Left hindlimb (tissue), 1 donor: ENCODE measurements around the gene ITCH.
"Not testable (repeated sequence)": the region's sequence is repeated elsewhere in the genome, so short reads cannot be mapped to it uniquely, and the experiment has no call there.

Experiments used
- DNase-seq: peaks from one replicate; pipeline ENCODE4 v3.0.0-alpha.2; 2018

Gene ITCH

DNA sequence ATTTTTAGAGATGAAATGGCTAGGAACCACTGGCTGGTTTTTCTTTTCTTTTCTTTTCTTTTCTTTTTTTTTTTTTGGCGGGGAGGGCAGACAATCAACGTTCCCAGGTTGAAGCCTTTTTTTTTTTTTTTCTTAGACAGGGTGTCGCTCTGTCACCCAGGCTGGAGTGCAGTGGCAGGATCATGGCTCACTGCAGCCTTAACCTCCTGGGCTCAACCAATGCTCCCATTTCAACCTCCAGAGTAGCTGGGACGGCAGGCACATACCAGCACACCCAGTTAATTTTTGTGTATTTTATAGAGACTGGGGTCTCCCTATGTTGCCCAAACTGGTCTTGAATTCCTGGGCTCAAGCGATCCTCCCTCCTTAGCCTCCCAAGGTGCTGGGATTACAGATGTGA is 18.8 kb upstream of the ITCH start:
- DNase-seq = no peak

DNA sequence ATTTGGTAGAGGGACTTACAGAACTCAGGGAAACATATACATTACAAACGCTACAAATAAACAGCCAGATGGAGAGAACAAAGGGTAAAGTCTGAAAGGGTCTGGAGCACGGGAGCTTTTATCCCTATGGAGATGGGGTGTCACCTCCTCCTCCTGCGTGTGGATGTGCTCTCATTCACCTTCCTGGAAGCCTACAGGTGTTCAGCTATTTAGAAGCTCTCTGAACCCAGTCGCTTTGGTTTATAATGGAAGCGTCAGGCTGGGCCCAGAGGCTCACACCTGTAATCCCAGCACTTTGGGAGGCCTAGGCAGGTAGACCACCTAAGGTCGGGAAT is 17.7 kb upstream of the ITCH start:
- no peak for DNase-seq

DNA sequence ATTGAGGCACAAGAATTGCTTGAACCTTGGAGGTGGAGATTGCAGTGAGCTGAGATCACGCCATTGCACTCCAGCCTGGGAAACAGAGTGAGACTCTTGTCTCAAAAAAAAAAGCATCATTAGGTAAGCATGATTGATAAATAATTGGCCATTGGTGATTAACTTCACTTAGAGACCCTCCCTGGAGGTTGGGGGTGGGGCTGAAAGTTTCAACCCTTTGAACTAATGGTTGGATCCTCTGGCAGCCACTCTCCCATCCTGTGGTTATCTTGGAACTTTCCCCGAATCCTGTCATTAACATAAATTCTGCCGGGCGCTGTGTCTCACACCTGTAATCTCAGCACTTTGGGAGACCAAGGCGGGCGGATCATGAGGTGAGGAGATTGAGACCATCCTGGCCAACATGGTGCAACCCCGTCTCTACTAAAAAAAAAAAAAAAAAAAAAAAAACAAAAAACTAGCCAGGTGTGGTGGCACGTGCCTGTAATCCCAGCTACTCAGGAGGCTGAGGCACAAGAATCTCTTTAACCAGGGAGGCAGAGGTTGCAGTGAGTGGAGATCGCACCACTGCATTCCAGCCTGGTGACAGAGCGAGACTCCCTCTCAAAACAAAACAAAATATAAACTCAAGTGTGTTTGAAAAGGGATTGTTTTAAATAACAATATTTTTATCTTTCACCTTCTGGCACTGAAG is 17.1 kb upstream of the ITCH start:
- DNase-seq = not testable (repeated sequence)

DNA sequence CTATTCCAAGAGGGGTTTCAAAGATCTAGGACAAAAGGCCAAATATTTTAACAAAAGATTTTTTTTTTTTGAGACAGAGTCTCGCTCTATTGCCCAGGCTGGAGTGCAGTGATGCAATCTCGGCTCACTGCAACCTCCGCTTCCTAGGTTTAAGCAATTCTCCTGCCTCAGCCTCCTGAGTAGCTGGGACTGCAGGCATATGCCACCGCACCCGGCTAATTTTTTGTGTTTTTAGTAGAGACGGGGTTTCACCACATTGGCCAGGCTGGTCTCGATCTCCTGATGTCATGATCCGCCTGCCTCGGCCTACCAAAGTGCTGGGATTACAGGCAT is 16.6 kb upstream of the ITCH start:
- not testable (repeated sequence) for DNase-seq

DNA sequence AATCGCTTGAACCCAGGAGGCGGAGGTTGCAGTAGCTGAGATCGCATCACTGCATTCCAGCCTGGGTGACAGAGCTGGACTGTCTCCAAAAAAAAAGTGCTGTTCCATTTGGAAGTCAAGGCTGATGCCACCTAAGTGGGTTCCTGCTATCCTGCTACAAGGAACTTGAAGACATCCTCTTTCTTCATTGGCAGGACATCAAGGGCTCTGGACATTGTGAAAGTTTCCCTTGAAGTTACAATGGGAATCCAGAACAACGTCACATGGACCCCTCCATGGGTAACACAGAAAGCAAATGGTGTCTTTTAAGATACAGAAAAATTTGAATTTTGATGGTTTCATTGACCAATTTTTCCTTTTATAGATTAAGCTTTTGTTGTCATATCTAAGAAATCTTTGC is 15.5 kb upstream of the ITCH start:
- no peak for DNase-seq

DNA sequence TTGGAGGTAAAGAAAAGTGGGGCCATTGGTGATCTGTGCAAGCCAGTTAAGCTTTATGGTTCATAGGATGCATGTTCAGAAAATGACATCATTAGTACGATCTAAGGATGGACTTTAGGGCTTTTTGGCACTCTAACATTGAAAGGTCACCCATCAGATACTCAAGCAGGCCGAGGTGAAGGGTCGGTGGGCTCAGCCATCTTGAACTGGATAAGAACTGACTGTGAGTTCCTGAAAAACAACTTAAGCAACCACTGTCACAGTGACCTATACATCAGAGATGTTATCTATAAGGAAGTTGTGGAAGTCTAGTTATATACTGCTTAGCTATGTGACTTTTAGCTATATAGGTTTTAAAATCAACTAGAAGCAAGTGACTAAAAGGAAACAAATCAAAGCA is 13.0 kb upstream of the ITCH start:
- no peak for DNase-seq

DNA sequence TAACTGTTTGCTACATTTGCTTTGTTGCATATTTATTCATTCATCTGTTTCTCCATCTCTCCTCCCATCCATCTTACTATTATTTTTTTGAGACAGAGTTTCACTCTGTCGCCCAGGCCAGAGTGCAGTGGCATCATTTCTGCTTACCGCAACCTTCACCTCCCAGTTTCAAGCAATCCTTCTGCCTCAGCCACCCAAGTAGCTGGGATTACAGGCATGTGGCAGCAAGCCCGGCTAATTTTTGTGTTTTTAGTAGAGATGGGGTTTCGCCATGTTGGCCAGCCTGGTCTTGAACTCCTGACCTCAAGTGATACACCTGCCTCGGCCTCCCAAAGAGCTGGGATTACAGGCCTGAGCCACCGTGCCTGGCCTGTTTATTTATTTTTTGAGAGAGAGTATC is 9.6 kb upstream of the ITCH start:
- DNase-seq = not testable (repeated sequence)

DNA sequence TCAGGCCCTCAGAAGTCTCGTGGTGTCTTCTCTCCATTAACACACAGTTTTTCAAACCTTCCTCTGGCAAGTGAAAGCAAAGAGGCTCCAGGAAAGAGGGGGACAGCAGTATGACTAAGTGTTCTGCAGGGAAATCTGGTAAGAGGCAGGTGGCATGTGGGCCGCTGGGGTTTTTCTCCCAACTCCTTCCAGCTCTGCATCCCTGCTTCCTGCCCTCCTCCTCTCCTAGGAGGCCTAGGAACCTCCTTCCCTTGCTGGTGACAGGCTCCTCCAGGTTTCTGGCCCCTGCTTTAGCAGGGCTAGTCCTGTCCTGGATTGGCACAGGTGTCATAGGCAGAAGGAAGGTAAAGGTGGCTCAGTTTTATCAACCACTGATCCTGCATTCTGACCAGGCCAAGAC is 7.6 kb upstream of the ITCH start:
- DNase-seq = no peak

DNA sequence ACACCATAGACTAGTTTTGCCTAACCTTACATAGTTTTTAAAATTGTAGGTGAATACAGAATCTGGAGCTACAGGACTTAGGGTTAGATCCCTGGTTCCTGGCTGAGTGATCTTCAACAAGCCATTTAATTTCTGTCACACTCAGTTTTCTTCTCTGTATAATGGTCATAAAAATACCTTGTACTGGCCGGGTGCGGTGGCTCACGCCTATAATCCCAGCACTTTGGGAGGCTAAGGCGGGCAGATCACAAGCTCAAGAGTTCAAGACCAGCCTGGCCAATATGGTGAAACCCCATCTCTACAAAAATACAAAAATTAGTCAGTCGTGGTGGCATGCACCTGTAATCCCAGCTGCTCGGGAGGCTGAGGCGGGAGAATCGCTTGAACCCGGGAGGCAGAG is 3.3 kb upstream of the ITCH start:
- not testable (repeated sequence) for DNase-seq

DNA sequence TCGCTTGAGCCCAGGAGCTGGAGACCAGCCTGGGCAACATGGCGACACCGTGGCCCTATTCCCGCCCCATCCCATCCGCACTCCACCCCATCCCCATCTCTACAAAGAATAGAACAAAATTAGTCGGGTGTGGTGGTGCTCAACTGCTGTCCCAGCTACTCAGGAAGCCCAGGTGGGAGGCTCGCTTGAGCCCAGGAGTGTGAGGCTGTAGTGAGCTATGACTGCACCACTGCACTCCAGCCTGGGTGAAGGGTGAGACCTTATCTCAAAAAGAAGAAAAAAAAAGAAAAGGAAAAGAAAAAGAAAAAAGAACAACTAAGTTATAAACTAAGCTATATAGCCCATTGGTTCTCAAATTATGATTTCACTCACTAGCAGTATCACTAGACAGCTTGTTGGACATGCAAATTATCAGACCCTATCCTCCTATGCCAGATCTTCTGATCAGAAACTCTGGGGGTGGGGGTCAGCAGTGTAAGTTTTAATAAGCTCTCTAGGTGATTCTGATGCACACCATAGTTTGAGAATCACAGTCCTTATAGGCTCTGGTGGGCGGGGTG is 491 bp upstream of the ITCH start:
- DNase-seq = no peak

DNA sequence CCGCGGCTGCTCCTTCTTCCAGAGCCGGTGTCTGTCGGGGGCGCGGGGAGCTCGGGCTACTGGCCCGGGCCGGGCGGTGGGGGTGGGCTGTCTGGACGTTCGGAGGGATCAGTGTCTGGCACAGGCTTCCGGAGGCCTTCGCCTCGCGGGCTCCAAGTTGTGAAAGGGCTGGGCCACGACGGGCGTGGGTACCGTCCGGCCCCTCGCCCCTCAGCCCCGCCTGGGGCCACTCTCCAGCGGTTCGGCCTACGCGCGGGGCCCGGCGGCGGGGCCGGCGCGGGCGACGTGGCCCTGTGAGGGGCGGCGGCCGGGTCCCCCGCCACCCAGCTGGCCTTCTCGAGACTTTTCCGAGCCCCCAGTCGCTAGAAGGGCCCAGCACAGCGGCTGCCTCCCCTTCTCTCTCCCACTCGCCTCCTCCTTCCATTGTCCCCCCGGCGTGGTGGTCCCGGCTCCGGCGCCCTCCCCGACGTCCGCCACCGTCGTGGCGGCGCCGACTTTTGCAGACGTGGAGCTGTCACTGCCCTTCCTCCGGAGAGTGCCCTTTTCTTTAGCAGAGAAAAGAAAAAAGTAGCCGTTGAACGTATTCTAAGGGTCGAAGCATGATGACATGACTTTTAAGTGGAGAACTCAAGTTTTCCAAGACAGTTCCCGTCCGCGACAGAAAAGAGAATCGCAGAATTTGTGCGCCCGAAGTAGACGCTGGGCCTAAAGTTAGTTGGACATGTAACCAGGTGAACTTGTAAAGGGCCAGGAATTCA is 571 bp downstream of the ITCH start:
- peak; percentile 65 for DNase-seq

DNA sequence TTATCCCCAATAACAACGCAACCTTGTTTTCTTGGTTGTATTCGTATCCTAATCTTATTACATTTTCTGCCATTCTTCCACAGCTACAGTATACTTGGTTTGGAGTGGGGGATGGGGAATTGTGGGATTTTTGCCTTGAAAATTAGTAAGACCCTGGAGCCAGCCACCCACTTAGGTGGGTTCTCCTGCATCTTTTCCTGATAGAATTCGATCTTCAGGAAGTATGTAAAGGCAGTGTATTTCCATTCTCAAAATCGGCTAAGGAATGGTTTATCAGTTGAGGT is 1.1 kb downstream of the ITCH start:
- DNase-seq = no peak

DNA sequence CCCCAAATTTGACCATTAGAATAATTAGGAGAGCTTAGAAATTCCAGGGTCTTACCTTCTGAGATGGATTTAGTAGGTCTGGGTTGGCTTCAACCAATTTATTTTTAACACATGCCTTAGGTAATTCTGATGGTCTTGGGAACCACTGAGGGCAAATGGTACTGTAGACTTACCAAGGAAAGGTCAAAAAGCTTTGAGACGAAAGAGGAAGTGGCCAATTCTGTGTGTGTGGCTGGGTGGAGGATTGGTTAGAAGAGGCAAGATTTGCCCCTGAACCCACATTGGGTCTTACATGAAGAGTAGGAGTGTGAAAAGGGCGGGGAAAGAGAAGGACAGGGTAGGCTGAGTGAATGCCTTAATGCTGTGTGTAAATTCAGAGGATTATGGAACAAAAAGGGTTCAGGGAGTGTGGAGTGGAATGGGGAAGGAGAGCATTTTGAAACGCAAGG is 2.7 kb downstream of the ITCH start:
- no peak for DNase-seq

DNA sequence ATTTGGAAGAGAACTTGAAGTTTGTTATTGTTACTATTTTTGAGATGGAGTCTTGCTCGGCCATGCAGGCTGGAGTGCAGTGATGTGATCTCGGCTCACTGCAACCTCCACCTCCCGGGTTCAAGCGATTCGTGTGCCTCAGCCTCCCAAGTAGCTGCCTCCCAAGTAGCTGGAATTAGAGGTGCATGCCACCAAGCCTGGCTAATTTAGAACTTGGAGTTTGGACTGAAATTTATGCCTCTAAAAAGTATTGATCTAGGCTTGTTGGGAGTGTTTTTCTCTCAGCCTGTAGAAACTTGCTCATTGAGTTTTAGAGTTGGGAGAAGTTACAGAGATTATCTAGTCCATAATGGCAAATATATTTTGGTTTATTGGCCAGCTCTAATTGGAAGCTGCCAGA is 4.1 kb downstream of the ITCH start:
- DNase-seq = no peak

DNA sequence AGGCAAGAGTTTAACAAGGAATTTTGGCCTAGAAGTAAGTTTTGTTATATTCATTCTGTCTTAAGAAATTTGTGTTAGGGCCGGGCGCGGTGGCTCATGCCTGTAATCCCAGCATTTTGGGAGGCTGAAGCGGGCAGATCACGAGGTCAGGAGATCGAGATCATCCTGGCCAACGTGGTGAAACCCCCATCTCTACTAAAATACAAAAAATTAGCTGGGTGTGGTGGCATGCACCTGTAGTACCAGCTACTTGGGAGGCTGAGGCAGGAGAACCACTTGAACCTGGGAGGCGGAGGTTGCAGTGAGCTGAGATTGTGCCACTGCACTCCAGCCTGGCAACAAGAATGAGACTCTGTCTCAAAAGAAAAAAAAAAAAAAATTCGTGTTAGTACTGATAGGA is 4.8 kb downstream of the ITCH start:
- DNase-seq = not testable (repeated sequence)

DNA sequence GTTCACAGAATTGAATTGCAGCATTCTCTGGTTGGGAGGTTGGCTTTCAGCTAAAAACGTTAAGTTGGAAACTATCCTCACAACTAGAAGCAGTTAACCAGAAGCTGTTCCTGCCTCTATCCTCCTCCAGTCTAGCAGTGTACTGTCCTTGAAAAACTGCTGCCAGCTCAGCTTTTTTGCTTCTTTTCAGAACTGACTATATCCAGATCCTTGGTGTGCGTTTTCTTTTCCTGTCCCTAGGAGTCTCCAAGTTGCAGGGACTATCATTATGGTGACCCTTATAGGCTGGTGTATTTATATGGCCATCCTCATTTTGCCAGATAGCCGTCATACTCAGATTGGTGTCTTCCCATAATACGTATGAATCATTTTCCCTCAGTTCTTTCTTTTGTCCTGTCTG is 5.5 kb downstream of the ITCH start:
- no peak for DNase-seq

DNA sequence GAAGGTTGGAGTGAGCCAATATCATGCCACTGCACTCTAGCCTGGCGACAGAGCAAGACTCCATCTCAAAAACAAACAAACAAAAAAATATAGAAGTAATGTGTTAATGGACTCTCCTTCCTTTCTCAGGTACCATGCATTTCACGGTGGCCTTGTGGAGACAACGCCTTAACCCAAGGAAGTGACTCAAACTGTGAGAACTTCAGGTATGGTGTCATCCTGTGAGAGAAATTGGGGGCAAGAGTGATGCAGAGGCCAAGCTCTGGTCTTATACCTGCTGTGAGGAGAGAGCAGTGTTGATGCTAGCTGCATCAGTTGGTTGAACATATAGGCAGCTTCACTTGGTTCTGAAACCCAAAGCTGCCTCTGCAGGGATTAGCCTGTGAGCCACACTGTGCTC is 6.2 kb downstream of the ITCH start:
- no peak for DNase-seq

DNA sequence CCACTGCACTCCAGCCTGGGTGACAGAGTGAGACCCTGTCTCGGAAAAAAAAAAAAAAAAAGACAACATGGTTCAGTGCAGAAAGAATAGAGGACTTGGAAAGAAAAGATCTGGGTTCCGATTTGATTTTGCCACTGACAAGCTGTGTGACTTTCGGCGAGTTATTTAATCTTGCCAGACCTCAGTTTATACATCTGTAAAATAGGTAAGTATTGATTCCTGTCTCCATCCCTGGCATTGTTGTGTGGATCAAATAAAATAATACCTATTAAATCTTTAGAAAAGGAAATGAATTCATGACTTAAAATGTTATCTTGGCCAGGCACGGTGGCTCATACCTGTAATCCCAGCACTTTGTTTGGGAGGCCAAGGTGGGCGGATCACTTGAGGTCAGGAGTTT is 7.0 kb downstream of the ITCH start:
- no peak for DNase-seq

DNA sequence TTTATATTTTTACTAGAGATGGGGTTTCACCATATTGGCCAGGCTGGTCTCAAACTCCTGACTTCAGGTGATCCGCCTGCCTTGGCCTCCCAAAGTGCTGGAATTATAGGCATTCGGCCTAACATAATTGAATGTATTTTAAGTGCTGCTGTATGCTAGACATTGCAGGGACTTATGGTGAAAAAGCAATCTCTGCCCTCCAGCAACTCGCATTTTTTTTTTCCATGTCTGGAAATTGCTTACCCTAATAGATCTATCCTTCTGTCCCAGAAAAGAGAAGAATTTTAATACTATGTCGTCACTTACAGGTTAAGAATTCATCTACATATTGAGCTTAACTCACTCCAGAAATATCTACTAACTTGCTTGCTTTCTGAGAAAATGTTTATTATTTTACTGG is 10.4 kb downstream of the ITCH start:
- DNase-seq = no peak

DNA sequence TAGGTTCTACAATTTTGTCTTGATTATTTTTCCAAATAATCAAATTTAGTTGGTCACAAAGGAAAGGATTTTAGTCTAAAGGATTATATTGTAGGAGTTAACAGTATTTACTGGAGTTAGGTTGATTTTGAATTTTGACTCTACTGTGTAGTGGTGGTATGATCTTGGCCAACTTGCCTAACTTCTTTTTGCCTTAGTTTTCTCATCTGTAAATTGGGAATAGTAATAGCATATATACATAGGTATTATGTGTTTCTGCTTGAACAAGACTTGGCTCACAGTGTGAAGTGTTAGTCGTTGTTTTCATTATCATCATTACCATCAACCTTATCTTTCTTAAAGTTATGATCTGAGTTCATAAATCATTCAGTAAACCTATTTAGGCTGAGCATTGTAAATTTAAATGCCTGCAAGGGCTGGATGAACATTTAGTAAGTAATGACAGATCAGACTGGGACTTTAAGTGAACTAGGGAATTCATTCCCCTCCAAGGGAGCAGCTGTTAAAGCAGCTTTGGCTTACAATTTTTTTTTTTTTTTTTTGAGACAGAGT is 11.2 kb downstream of the ITCH start:
- DNase-seq = no peak

DNA sequence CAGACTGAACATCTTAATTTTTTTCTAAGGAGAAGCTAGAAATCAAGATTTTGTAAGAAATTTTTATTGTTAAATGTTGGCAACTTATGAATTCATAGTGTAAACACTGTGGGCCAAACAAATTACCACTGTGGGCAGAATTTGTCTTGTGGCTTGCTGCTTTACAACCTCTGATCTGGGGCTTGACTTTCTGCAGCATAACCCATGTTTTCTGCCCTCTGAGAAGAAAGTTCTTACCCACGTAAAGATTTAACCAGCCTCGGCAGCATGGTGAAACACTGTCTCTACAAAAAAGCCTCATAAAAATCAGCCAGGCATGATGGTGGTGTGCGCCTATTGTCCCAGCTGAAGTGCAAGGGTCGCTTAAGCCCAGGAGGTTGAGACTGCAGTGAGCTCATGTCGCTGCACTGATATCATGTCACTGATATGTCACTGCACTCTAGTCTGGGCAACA is 12.9 kb downstream of the ITCH start:
- no peak for DNase-seq

DNA sequence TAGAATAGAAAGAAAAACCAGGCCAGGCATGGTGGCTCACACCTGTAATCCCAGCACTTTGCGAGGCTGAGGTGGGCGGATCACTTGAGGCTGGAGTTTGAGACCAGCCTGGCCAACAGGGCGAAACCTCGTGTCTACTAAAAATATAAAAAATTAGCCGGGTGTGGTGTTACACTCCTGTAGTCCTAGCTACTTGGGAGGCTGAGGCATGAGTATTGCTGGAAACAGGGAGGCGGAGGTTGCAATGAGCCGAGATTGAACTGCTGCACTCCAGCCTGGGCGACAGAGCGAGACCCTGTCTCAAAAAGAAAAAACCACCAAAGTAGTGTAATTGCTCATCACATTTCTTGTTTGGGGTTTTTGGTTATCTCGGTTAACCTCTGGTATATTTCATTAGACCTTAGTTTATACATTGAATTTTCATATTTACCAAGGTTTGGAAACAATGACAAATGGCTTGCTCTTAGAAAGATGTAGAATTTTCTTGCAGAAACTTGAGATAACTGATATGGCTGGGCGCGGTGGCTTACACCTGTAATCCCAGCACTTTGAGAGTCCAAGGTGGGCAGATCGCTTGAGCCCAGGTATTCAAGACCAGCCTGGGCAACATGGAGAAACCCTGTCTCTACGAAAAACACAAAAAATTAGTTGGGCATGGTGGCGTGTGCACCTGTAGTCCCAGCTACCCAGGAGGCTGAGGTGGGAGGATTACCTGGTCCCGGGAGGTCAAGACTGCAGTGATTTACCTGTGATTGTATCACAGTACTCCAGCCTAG is 14.2 kb downstream of the ITCH start:
- DNase-seq = no peak

DNA sequence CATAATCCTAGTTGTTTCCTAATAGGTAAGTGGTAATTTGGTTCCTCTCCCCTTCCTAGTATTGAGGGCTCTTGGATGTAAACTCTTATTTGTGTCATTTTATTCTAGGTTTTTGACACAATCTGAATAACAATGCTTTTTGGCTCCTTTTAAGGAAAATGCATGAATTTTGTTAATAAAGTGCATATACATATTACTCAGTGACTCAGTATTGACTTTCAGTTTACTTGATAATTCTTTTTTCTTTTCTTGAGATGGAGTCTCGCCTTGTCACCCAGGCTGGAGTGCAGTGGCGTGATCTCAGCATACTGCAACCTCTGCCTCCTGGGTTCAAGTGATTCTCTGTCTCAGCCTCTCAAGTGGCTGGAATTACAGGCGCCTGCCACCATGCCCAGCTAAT is 19.1 kb downstream of the ITCH start:
- DNase-seq = no peak
